ENCODE results near the gene GC. TPM values are rescaled to one million over a fixed set of nuclear protein-coding genes. Genes with fewer than 3 reads are reported as not detected.

The GC gene
- total and polyA plus RNA-seq, 9 of the 15 experiments (the other 6 are each of a cell fraction or from before 2014, with no cell fraction given), result 0.44 TPM; not detected in 8

DNA sequence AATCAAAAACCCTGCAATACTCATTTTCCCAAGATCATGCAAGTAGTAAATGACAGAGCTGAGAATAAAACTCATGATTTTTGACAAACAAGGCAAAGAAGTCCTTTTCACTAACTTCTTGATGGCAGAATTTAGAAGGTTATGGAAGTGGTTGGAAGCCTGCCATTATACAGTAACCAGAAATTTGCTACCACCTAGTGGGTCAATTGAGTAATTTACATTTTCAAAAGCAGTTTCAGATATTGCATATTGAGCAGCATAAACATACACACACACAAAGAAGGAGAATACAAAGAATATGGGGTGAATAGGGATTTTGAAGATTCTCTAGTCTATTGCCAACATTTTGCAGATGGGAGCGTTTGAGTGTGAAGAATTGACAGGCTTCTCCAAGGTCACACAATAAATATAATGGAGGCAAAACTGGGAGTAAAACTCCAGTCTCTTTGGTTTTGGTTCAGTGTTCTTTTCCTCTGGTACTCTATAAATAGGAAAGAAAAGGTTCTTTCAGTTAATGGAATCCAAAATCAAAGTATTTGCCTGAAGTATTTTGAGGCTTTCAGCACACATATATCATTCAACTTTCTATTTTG, 70.2 kb downstream of the GC start (continued):
- TF ChIP-seq TFE3 (CRISPR knock-in tag; IDR thresholded peaks at IDR 0.05) (no peak), ZNF282 (CRISPR knock-in tag; IDR thresholded peaks at IDR 0.05) (no peak), RCOR1 (IDR thresholded peaks at IDR 0.05; ENCODE audit: borderline replicate concordance in 1 of 2, low read depth in 2 of 2, low read length in 2 of 2) (no peak), DEAF1 (CRISPR knock-in tag; IDR thresholded peaks at IDR 0.05) (peak; percentile 68), MXI1 (IDR thresholded peaks at IDR 0.05; ENCODE audit: low read depth, low read length) (no peak), ELK3 (CRISPR knock-in tag; IDR thresholded peaks at IDR 0.05) (no peak), SMARCA5 (IDR thresholded peaks at IDR 0.05) (no peak), ZNF444 (CRISPR knock-in tag; IDR thresholded peaks at IDR 0.05) (no peak), ZBTB7A (IDR thresholded peaks at IDR 0.05; ENCODE audit: borderline replicate concordance, control insufficient read depth, low read depth, low read length) (no peak), ZNF79 (CRISPR knock-in tag; IDR thresholded peaks at IDR 0.05; ENCODE audit: low read depth) (no peak), SREBF2 (CRISPR knock-in tag; IDR thresholded peaks at IDR 0.05) (no peak), HDAC3 (IDR thresholded peaks at IDR 0.05; ENCODE audit: borderline replicate concordance, partially characterized antibody) (no peak), ZBTB26 (CRISPR knock-in tag; IDR thresholded peaks at IDR 0.05) (no peak), CTCF (IDR thresholded peaks at IDR 0.05 in 2 of 3, conservative IDR thresholded peaks at IDR 0.05 in 1 of 3; ENCODE audit: insufficient read depth in 2 of 3, low read depth in 1 of 3, low read length in 3 of 3) (peak; percentile 35 to 73 (median 52); a peak in 5 of 6 replicates), TRIM25 (IDR thresholded peaks at IDR 0.05; ENCODE audit: borderline replicate concordance) (no peak), IRF2 (CRISPR knock-in tag; IDR thresholded peaks at IDR 0.05) (no peak)
- TF ChIP-seq, protein P1, sequence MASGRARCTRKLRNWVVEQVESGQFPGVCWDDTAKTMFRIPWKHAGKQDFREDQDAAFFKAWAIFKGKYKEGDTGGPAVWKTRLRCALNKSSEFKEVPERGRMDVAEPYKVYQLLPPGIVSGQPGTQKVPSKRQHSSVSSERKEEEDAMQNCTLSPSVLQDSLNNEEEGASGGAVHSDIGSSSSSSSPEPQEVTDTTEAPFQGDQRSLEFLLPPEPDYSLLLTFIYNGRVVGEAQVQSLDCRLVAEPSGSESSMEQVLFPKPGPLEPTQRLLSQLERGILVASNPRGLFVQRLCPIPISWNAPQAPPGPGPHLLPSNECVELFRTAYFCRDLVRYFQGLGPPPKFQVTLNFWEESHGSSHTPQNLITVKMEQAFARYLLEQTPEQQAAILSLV (tag; IDR thresholded peaks at IDR 0.05), result no peak

Data from K562 (cell line).